Natural killer cell (primary cell): ENCODE data around the gene NXPH2. TPM values are rescaled to one million over a fixed set of nuclear protein-coding genes. Genes with fewer than 3 reads are reported as not detected.

Experiments
- ATAC-seq, 3 donors: fragments of 150-1000 bp in 2 of 3; fragments of 200-7000 bp in 1 of 3; cut with Tn5 transposase; 1 replicate in 1 of 3; 2 replicates in 2 of 3; pipeline ENCODE4 v1.10.0; 2021; ENCODE audit warnings: mild to moderate bottlenecking in 2 of 3, moderate library complexity in 2 of 3
- DNase-seq, 2 donors: peaks; one replicate each; pipeline versions ENCODE4 v3.0.0 to v3.0.0-alpha.2; 2013 to 2021; ENCODE audit warnings: mixed read lengths in 1 of 2
- H3K27ac ChIP-seq: one replicate; pipeline ENCODE4 v1.5.1; 2013; ENCODE audit warnings: mild to moderate bottlenecking, low read length
- H3K27me3 ChIP-seq: one replicate; pipeline ENCODE4 v1.6.1; 2013; ENCODE audit warnings: low read length; ENCODE audit not compliant: control insufficient read depth, insufficient read depth
- H3K36me3 ChIP-seq: one replicate; pipeline ENCODE4 v1.6.1; 2013; ENCODE audit warnings: low read length; ENCODE audit not compliant: control insufficient read depth, insufficient read depth
- H3K4me1 ChIP-seq: one replicate; pipeline ENCODE4 v1.6.1; 2013; ENCODE audit warnings: low read length; ENCODE audit not compliant: control insufficient read depth, insufficient read depth
- H3K4me3 ChIP-seq: one replicate; pipeline ENCODE4 v1.5.1; 2013; ENCODE audit warnings: low read length
- H3K9me3 ChIP-seq: one replicate; pipeline ENCODE4 v1.6.1; 2013; ENCODE audit warnings: low read length; ENCODE audit not compliant: control insufficient read depth, insufficient read depth
- H3K27ac Mint-ChIP-seq, 2 donors: one replicate each; pipeline ENCODE4 v1.8.0; 2022; ENCODE audit warnings: mild to moderate bottlenecking in 2 of 2, mixed read lengths in 2 of 2, moderate library complexity in 1 of 2
- H3K27me3 Mint-ChIP-seq, 2 donors: one replicate each; pipeline ENCODE4 v1.8.0; 2022; ENCODE audit warnings: low read depth in 2 of 2, mixed read lengths in 2 of 2
- H3K36me3 Mint-ChIP-seq: one replicate; pipeline ENCODE4 v1.8.0; 2022; ENCODE audit warnings: mixed read lengths
- H3K4me1 Mint-ChIP-seq, 2 donors: one replicate each; pipeline ENCODE4 v1.8.0; 2022; ENCODE audit warnings: mixed read lengths in 2 of 2
- H3K4me3 Mint-ChIP-seq: one replicate; pipeline ENCODE4 v1.8.0; 2022; ENCODE audit warnings: mild to moderate bottlenecking, moderate library complexity, mixed read lengths
- H3K9me3 Mint-ChIP-seq, 2 donors: one replicate each; pipeline ENCODE4 v1.8.0; 2022; ENCODE audit warnings: mixed read lengths in 2 of 2
- CTCF ChIP-seq: fragments of 200-600 bp; IDR thresholded peaks from one replicate; pipeline ENCODE4 v1.8.0; 2022; ENCODE audit warnings: antibody characterized with exemption
- WGBS: methylation state at CpG from one replicate; pipeline ENCODE4 v1.1.7; 2013; ENCODE audit warnings: missing lambda C conversion rate; ENCODE audit not compliant: insufficient coverage; 5-methylcytosine and 5-hydroxymethylcytosine counted together
- intact Hi-C: fragments of 100-400 bp; cut with micrococcal nuclease; formaldehyde crosslinking; loops from one replicate; pipeline ENCODE4 v1.14.2; 2022
- total RNA-seq, 4 donors: library from RNA; stranded (reverse); fragments of 120-200 nt in 1 of 4; gene quantifications; one replicate each; pipeline versions ENCODE4 v1.2.3 to v1.2.4, GENCODE V29; 2013 to 2022

Gene NXPH2
- total RNA-seq, 3 donors from 2014 or later (not counting 1 experiment from before 2014, with no cell fraction given): not detected

GRCh38 chr2:138752197-138752956 lies 27.8 kb downstream of the NXPH2 start:
- no peaks in the 10 kb centered on the region for H3K27me3 ChIP-seq
- Mint-ChIP-seq H3K9me3 (peaks cover 5 to 7% of the 10 kb centered on the region in 2 donors), H3K4me3 (no peak overlapping the region), H3K36me3 (no peaks in the 10 kb centered on the region), H3K4me1 (no peaks in the 10 kb centered on the region), H3K27ac (no peak overlapping the region), H3K27me3 (no peaks in the 10 kb centered on the region)
- ATAC-seq: no peak
- H3K36me3 ChIP-seq: no peaks in the 10 kb centered on the region
- intact Hi-C loops: no loop called here
- no peak for DNase-seq
- no peak overlapping the region for H3K4me3 ChIP-seq
- no peak overlapping the region for H3K27ac ChIP-seq
- H3K9me3 ChIP-seq: no peaks in the 10 kb centered on the region
- TF ChIP-seq CTCF: no peak
- H3K4me1 ChIP-seq: no peaks in the 10 kb centered on the region
- WGBS: 88% methylated on average over 7 of the region's 7 CpGs

GRCh38 chr2:138744713-138745112 lies 35.5 kb downstream of the NXPH2 start:
- Mint-ChIP-seq H3K4me1 (no peaks in the 10 kb centered on the region), H3K27ac (no peak overlapping the region), H3K27me3 (no peaks in the 10 kb centered on the region), H3K9me3 (peaks cover 2% of the 10 kb centered on the region in 2 donors), H3K4me3 (no peak overlapping the region), H3K36me3 (no peaks in the 10 kb centered on the region)
- no peak for ATAC-seq
- Histone ChIP-seq H3K36me3 (no peaks in the 10 kb centered on the region), H3K27me3 (no peaks in the 10 kb centered on the region), H3K9me3 (no peaks in the 10 kb centered on the region), H3K27ac (no peak overlapping the region), H3K4me1 (no peaks in the 10 kb centered on the region), H3K4me3 (no peak overlapping the region)
- intact Hi-C loops: no loop called here
- DNase-seq: no peak
- no peak for TF ChIP-seq CTCF
- WGBS: 16% methylated on average over 3 of the region's 3 CpGs

- no peak for ATAC-seq
- H3K27me3 ChIP-seq: no peaks in the 10 kb centered on the region
- Mint-ChIP-seq H3K9me3 (peaks cover 4% of the 10 kb centered on the region in 2 donors), H3K4me1 (no peaks in the 10 kb centered on the region), H3K27me3 (no peaks in the 10 kb centered on the region), H3K27ac (no peak overlapping the region), H3K4me3 (no peak overlapping the region), H3K36me3 (no peaks in the 10 kb centered on the region)
- H3K4me1 ChIP-seq: no peaks in the 10 kb centered on the region
- H3K27ac ChIP-seq: no peak overlapping the region
- no peak for TF ChIP-seq CTCF
- no peaks in the 10 kb centered on the region for H3K36me3 ChIP-seq
- intact Hi-C loops: no loop called here
- no peaks in the 10 kb centered on the region for H3K9me3 ChIP-seq
- no peak overlapping the region for H3K4me3 ChIP-seq
- no peak for DNase-seq
- 78% methylated on average over 2 of the region's 4 CpGs for WGBS
Measured at GRCh38 chr2:138742441-138743057, 37.6 kb downstream of the NXPH2 start.
